Stimulated activated memory B cell treated with anti-CD40 and anti-IgM and Interleukin-4, amounts not matched to agents 10 μg/mL and 1 μg/mL and 100 μg/mL, for 72 hours (primary cell): ENCODE measurements around the gene NTRK3.

Experiments
- ATAC-seq: fragments of 150-1000 bp; cut with Tn5 transposase; 2 replicates; pipeline ENCODE4 v1.10.0; 2021
- H3K27ac Mint-ChIP-seq: one replicate; pipeline ENCODE4 v1.8.0; 2022; ENCODE audit warnings: mild to moderate bottlenecking, mixed read lengths
- H3K27me3 Mint-ChIP-seq: one replicate; pipeline ENCODE4 v1.8.0; 2022; ENCODE audit warnings: mixed read lengths
- H3K36me3 Mint-ChIP-seq: one replicate; pipeline ENCODE4 v1.8.0; 2022; ENCODE audit warnings: mixed read lengths
- H3K4me1 Mint-ChIP-seq: one replicate; pipeline ENCODE4 v1.8.0; 2022; ENCODE audit warnings: mixed read lengths
- H3K4me3 Mint-ChIP-seq: one replicate; pipeline ENCODE4 v1.8.0; 2022; ENCODE audit warnings: mild to moderate bottlenecking, moderate library complexity, mixed read lengths
- H3K9me3 Mint-ChIP-seq: one replicate; pipeline ENCODE4 v1.8.0; 2022; ENCODE audit warnings: mixed read lengths

The NTRK3 gene

DNA sequence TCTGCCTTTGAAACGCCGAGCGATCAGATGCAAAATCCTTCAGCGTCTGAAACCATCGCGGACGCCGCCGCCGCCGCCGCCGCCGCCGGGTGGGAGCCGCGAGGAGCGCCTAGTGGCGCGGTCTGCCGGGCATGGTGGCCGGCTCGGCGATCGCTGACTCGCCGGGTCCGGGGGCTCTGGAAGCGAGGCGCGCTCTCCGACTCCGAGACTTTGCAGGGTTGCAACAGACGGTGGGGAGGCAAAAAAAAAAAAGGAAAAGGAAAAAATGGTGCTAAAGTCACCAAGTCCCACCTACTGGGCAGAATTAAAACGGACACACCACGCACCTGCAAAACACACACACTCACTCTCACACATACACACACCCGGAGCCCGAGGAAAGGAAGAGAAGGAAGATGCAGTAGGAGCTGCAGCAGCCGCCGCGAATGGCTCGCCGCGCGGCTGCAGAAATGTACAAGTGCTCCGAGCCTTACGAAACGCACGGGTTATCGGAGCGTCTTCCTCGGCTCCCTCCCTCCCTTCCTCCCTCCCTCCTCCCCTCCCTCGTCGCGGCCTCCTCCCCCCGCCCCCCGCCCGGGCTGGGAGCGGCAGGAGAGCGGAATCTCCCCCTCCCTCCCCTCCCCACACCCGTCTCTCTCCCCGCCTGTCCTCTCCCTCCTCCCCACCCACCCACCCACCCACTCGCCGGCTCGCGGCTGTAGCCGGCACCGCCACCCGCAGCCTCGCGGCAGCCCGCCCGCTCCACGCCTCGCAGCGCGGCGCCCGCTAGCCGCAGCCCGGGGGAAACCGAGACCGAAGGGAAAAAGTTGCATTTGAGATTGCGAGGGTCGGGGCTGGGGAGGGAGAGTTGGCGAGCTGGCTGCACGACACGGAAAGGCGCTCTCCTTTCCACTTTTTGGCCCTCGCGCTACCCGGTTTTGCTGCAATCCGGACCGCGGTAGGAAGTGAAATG, at the start of gene NTRK3:
Gene NTRK3, minus strand, starts transcription at position 461 of the 952 bp plus-strand sequence. CDS start 586 bp downstream, outside the sequence.
- peak within 1 kb of the TSS; percentile 33 for H3K27ac Mint-ChIP-seq
- H3K9me3 Mint-ChIP-seq, result no peaks in the 10 kb centered on the region
- no peak for ATAC-seq
- peaks cover 86% of the 10 kb centered on the region for H3K27me3 Mint-ChIP-seq
- H3K36me3 Mint-ChIP-seq, result no peaks in the 10 kb centered on the region
- peak within 1 kb of the TSS; percentile 73 for H3K4me3 Mint-ChIP-seq
- H3K4me1 Mint-ChIP-seq, result peaks cover 34% of the 10 kb centered on the region

DNA sequence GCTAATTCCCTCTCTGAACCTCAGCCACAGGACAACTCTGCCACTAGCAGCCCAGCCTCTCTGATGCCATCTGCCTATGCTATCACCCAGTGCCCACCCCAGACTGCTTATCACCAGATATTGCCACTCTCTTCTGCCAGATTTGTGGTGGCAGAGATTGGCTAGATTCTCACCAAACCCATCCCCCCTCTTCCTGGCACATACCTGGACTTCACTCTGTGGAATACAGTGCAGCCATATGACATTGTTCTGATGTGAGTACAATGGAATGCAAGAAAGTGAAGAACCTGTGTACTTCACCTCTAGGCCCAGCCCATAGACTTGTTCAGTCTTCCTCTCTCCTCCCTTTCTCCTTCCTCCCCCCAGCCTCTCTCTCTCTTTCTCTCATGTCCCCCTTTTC, 46.9 kb upstream of the NTRK3 start:
- H3K27ac Mint-ChIP-seq, result no peak overlapping the region
- ATAC-seq, result no peak
- H3K36me3 Mint-ChIP-seq, result no peaks in the 10 kb centered on the region
- no peaks in the 10 kb centered on the region for H3K9me3 Mint-ChIP-seq
- no peaks in the 10 kb centered on the region for H3K4me1 Mint-ChIP-seq
- no peak overlapping the region for H3K4me3 Mint-ChIP-seq
- peaks cover 9% of the 10 kb centered on the region for H3K27me3 Mint-ChIP-seq

DNA sequence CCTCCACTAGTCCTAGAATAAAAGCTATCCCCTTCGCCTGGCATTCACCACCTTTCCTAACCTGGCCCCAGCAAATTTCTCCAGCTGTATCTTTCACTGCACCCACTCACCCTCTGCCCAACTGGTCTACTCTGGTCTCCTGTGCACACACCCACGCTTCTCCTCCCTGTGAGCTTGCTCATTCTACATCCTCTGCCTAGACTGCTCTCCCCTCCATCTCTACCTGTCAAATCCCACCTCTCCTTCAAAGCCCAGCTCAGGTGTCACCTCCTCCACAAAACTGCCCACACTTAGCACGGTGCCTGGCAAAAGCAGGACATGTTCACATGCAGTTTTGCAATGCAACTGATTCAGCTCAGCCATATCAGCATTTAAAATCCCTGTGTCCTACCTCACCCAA, 45.8 kb upstream of the NTRK3 start:
- Mint-ChIP-seq H3K27me3 (peaks cover 9% of the 10 kb centered on the region), H3K9me3 (no peaks in the 10 kb centered on the region), H3K36me3 (no peaks in the 10 kb centered on the region), H3K27ac (no peak overlapping the region), H3K4me3 (no peak overlapping the region), H3K4me1 (no peaks in the 10 kb centered on the region)
- no peak for ATAC-seq

DNA sequence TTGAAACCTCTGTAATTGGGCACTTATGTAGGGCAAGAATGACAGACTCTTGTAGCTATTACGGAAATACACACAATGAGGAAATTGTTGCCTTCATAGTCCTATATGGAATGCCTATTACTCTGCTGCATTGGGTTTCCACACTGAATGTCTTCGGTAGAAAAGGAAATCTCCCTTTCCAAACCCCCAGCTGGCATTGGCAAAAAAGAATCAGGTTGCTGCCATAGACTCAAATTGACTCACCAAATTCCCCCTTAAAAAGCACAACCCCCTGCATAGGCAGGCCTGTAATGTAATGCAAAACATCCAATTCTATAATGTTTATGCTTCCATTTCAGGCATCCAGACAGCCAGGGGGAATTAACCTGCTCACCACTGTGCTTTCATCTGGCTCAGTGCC, 44.8 kb upstream of the NTRK3 start:
- Mint-ChIP-seq H3K4me1 (no peaks in the 10 kb centered on the region), H3K9me3 (no peaks in the 10 kb centered on the region), H3K27ac (no peak overlapping the region), H3K27me3 (peaks cover 9% of the 10 kb centered on the region), H3K36me3 (no peaks in the 10 kb centered on the region), H3K4me3 (no peak overlapping the region)
- ATAC-seq, result no peak

DNA sequence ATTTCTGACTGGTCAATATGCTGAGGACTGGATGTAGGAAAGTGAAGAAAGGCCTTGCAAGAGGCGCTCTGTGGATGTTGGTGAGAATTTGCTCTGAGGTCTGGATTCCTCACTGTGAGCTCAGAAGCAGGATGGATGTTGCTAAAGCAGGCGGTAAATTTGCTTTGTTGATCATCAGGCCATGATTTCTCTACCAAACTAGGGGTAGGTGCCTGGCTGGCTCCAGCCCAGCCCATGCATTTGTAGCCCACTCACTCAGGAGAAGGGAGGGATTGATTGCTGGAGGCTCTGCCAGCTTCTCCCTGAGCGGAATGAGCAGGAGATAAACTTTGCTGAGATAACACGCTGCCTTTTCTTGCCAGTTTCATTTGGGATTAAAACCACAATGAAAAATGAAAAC, 44.3 kb upstream of the NTRK3 start:
- peaks cover 9% of the 10 kb centered on the region for H3K27me3 Mint-ChIP-seq
- H3K36me3 Mint-ChIP-seq, result no peaks in the 10 kb centered on the region
- H3K4me1 Mint-ChIP-seq, result no peaks in the 10 kb centered on the region
- H3K27ac Mint-ChIP-seq, result no peak overlapping the region
- ATAC-seq, result no peak
- no peak overlapping the region for H3K4me3 Mint-ChIP-seq
- no peaks in the 10 kb centered on the region for H3K9me3 Mint-ChIP-seq

DNA sequence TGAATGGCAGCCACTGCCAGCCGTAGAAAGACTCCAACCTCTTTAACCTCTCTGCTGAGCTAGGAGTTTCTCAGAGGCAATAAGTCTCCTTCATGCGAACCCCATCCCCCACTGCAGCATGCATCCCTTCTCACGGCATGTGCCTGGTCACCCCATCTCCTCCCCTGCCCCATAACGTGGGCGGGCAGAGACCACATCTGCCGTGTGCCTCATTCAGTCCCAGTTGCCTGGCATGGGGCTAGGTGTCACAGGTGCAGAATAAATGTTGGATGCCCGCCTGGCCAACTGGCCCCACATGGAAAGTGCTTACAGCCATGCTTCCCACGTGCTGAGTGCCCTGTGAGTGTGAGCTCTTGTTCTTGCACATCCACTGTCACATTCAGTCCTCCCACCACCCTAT, 43.5 kb upstream of the NTRK3 start:
- ATAC-seq, result no peak

DNA sequence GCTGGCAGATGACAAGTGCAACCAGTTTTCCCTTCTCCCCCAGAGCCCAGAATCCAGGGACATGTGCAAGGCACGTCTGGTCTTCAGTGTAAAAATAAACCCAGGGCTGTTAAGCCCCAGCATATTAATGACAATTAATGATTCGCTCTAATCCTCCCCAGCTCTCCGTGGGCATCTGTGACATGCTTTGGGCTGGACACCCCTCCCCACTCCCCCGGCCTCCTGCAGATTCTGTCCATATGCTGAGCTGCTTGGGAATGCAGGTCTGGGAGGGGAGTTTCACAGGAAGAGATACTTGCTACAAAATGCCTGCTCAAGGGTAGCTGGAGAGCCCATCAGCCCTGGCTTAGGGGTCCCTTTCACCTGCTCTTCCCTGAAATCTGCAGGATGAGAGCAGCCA, 43.0 kb upstream of the NTRK3 start:
- no peaks in the 10 kb centered on the region for H3K4me1 Mint-ChIP-seq
- no peak overlapping the region for H3K4me3 Mint-ChIP-seq
- ATAC-seq, result no peak
- no peaks in the 10 kb centered on the region for H3K36me3 Mint-ChIP-seq
- H3K9me3 Mint-ChIP-seq, result no peaks in the 10 kb centered on the region
- no peak overlapping the region for H3K27ac Mint-ChIP-seq
- no peaks in the 10 kb centered on the region for H3K27me3 Mint-ChIP-seq

More for the DNA sequence above, 43.5 kb upstream of the NTRK3 start:
- Mint-ChIP-seq H3K4me1 (no peaks in the 10 kb centered on the region), H3K4me3 (no peak overlapping the region), H3K9me3 (no peaks in the 10 kb centered on the region), H3K27me3 (peaks cover 2% of the 10 kb centered on the region), H3K27ac (no peak overlapping the region), H3K36me3 (no peaks in the 10 kb centered on the region)

DNA sequence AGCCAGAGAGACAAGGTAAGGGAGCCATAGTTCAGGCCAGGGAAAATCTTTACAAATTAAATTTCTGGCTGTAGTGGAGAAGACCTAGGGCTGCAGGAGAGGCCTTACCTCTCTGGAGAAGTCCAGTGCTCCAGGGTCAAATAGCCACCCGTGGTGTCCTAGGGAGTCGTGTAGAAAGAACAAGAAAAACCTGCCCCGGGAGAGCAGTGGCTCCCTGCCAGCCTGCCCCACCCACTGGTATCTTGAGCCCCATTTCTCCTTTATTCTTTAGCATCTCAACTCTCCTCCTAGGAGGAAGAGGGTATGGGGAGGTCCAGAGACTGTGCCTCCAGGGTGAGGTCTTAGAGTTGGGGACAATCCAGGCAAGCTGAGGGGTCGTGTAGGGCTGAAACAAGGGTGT, 32.1 kb upstream of the NTRK3 start:
- Mint-ChIP-seq H3K9me3 (peaks cover 4% of the 10 kb centered on the region), H3K36me3 (no peaks in the 10 kb centered on the region), H3K4me3 (no peak overlapping the region), H3K27ac (no peak overlapping the region), H3K4me1 (peaks cover 13% of the 10 kb centered on the region), H3K27me3 (peaks cover 39% of the 10 kb centered on the region)
- no peak for ATAC-seq

DNA sequence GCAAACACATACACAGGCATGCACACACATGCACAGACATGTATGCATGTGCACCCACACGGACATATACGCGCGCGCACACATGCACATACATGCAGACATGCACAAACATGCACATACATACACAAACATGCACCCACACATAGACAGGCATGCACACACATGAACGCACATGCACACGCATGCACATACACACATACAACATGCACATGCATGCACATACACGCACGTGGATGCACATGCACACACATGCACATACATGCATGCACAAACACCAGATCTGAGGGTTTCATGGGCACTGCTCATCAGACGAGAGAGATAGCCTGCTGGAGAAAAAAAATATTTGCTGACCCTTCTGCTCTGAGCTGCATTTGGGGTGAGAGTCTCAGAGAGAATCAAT, 31.7 kb upstream of the NTRK3 start:
- Mint-ChIP-seq H3K27ac (no peak overlapping the region), H3K4me1 (peaks cover 13% of the 10 kb centered on the region), H3K9me3 (peaks cover 4% of the 10 kb centered on the region), H3K4me3 (no peak overlapping the region), H3K36me3 (no peaks in the 10 kb centered on the region), H3K27me3 (peaks cover 44% of the 10 kb centered on the region)
- no peak for ATAC-seq

DNA sequence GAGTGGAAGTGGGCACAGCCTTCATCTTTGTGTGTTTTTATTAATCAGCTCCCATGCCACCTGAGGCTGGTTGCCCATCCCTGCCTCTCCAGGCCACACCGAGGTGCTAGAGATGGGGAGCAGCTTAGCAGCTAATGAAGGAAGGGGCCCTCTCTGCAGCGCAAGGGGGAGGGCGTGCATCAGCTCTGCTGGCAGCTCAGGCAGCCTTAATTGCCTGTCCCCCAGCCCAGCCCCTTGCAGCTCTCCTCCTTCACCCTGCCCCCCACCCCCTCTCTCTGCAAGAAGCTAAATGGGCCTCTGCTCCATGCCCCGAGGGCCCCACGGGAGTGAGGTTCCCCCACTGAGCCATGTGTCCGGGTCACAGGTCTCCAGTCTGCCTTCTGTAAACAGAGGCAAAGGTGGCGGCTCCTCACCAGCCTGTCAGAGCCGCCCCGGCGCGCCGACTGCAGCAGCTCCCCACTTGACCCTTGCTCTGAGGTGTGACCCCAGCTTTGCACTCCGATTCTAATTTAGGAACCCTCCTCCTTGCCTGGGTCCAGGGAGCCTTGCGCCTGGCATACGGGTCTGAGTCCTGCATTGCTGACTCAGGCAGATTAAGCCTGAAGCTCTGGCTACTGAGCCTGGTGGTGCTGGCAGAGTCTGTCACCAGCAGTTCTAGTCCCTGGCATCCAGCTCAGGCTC, 27.9 kb upstream of the NTRK3 start:
- ATAC-seq, result no peak
- peaks cover 4% of the 10 kb centered on the region for H3K9me3 Mint-ChIP-seq
- H3K4me1 Mint-ChIP-seq, result no peaks in the 10 kb centered on the region
- H3K4me3 Mint-ChIP-seq, result no peak overlapping the region
- H3K36me3 Mint-ChIP-seq, result no peaks in the 10 kb centered on the region
- peaks cover 54% of the 10 kb centered on the region for H3K27me3 Mint-ChIP-seq
- no peak overlapping the region for H3K27ac Mint-ChIP-seq

DNA sequence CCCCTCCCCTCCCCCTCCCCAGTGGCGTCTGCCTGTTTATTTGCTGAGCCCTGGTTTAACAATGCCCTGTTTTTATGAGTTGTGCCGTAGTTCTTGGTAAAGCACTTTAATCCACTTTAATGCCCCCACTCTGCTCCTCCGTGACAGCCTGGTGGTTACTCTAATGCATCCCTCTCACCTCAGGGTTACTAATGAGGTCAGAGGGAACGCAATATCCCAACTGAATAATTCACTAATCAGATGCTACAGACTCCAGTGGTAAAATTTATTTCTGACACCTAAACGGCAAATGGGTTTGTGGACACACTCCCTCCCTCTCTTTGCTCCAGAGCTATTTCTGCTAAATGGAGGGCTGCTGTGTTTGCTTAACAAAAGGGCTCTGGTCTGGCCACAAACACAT, 26.1 kb upstream of the NTRK3 start:
- Mint-ChIP-seq H3K27ac (no peak overlapping the region), H3K9me3 (peaks cover 4% of the 10 kb centered on the region), H3K27me3 (peaks cover 57% of the 10 kb centered on the region), H3K36me3 (no peaks in the 10 kb centered on the region), H3K4me1 (no peaks in the 10 kb centered on the region), H3K4me3 (no peak overlapping the region)
- ATAC-seq, result no peak

DNA sequence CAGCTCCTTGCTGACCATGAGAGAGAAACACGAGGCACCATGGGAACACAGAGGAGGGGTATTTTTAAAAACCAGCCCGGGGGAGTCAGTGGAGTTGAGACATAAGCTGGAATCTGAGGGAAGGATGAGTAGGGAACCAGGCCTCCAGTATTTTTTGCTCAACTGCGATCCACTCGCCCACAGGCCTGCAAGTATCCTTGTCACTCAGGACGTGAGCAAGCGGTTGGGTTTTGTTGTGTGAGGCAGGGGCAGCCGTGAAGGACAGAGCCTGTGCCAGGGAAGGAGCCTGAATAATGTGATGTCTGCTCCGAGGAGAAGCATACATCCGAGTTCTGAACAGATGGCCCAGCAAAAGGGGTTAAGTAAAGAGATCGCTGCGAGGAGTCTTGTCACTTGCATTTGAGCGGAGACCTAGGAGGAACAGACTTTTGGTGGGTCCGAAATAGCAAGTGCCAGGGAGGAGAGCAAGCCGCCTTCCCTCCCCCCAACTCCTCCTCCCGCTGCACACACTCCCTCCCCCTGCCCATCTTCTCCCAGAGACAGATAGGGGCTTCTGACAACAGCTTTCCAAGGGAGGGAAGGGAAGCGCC, 20.4 kb upstream of the NTRK3 start:
- no peaks in the 10 kb centered on the region for H3K9me3 Mint-ChIP-seq
- H3K4me1 Mint-ChIP-seq, result no peaks in the 10 kb centered on the region
- peaks cover 24% of the 10 kb centered on the region for H3K27me3 Mint-ChIP-seq
- no peak overlapping the region for H3K27ac Mint-ChIP-seq
- H3K4me3 Mint-ChIP-seq, result no peak overlapping the region
- H3K36me3 Mint-ChIP-seq, result no peaks in the 10 kb centered on the region
- no peak for ATAC-seq

DNA sequence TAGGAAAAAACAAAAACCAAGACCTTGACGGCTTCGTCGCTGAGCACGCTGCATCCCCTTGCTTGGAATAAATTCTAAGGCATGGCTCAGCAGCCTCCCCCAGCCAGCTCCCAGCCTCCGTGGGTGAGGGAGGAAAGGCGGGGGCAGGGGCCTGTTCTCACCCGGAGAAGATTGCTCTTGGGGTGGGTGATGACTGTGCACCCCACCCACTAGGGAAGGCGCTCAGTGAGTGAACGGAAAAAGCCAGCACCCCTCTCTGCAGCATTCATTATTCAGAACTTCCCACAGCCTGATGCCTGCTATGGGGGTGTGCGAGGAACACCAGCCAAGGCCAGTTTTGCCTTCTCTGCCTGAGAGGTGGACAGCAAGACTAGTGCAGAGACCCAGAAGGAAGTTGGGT, 19.3 kb upstream of the NTRK3 start:
- Mint-ChIP-seq H3K27me3 (peaks cover 22% of the 10 kb centered on the region), H3K9me3 (no peaks in the 10 kb centered on the region), H3K4me1 (no peaks in the 10 kb centered on the region), H3K27ac (no peak overlapping the region), H3K4me3 (no peak overlapping the region), H3K36me3 (no peaks in the 10 kb centered on the region)
- ATAC-seq, result no peak

DNA sequence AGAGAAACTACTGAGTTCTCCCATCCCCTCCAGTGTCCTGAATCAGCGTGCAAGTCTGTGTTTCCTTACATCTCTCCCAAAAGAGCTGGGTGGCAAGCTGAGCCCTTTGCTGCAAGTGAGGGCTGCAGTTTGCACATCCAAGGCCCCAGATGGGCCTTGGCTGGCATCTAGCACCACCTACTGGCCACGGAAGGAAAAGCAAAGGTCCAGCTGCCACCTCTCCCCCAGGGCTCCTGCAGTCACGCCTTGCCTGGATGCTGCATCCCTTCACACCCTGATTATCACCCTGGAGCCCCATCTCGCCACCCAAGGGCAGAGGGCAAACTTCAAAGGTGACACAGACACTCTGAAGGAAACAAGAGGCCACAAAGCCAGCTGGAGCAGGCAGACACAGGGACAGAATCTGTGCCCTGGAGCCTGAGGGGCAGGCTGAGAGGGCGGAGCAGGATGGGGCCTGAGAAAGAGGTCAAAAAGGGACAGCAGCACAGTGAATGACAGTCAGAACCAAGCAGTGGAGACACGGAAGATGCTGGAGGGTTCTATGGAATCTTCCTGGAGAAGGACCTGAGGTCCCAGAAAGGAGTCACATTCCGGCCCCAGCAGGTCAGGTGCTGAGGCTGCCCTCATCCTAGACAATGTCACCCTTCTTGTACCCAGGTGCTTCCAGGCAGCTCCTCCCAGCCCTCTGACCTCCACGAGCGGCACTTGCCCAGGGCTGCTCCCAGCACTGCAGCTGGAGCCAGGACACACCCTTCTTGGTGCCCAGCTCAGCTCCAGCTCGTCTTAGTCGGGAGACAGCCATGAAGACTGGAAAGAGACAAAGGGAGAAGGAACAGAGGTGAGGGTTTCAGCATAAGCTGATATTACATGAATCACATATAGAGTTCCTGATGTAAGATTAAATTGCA, 18.3 kb upstream of the NTRK3 start:
- Mint-ChIP-seq H3K36me3 (no peaks in the 10 kb centered on the region), H3K4me3 (no peak overlapping the region), H3K4me1 (no peaks in the 10 kb centered on the region), H3K27ac (no peak overlapping the region), H3K9me3 (no peaks in the 10 kb centered on the region), H3K27me3 (peaks cover 26% of the 10 kb centered on the region)
- ATAC-seq, result peak; percentile 57

DNA sequence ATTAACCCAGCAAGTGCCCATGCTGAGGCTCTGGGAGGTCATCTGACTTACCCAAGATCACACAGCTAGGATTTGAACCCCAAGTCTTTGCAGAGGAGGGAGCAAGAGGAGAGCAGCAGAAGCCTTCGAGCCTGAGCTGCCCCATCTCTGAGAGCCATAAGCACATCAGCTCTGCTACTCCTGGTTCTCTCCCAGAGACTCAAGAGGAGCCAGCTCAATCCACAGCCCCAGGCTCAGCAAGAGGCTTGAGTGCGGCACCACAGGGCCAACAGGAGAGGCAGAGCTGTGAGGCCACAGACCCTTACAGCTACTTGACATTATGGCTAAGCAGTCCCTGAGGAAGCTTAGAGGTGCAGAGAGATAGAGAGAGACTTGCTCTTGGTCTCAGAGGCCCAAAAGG, 15.9 kb upstream of the NTRK3 start:
- H3K9me3 Mint-ChIP-seq, result peaks cover under 1% of the 10 kb centered on the region
- H3K27ac Mint-ChIP-seq, result no peak overlapping the region
- peaks cover 24% of the 10 kb centered on the region for H3K27me3 Mint-ChIP-seq
- H3K36me3 Mint-ChIP-seq, result no peaks in the 10 kb centered on the region
- ATAC-seq, result no peak
- H3K4me3 Mint-ChIP-seq, result no peak overlapping the region
- H3K4me1 Mint-ChIP-seq, result no peaks in the 10 kb centered on the region
